RWPE2 (cell line): ENCODE measurements around the gene LBX2.

Source experiments
- ATAC-seq: fragments of 200-7000 bp; cut with Tn5 transposase; 3 replicates; pipeline ENCODE4 v1.9.1; 2021; ENCODE audit warnings: low read depth
- DNase-seq: peaks from one replicate; pipeline ENCODE4 v3.0.0-alpha.2; 2020; ENCODE audit warnings: low spot score
- H3K27ac ChIP-seq: fragments of 450-650 bp; 2 replicates; pipeline ENCODE4 v1.5.1; 2017; ENCODE audit warnings: mild to moderate bottlenecking; ENCODE audit not compliant: poor library complexity, severe bottlenecking
- H3K27me3 ChIP-seq: fragments of 250-450 bp; sonication (Bioruptor Pico); 2 replicates; pipeline ENCODE4 v1.5.1; 2021; ENCODE audit warnings: mild to moderate bottlenecking, moderate library complexity; ENCODE audit not compliant: insufficient read depth, poor library complexity, severe bottlenecking
- H3K36me3 ChIP-seq: fragments of 250-450 bp; sonication (Bioruptor Pico); 2 replicates; pipeline ENCODE4 v1.5.1; 2020; ENCODE audit warnings: low read depth, mild to moderate bottlenecking, moderate library complexity
- H3K4me1 ChIP-seq: fragments of 250-450 bp; sonication (Bioruptor Pico); 2 replicates; pipeline ENCODE4 v1.5.1; 2021; ENCODE audit warnings: mild to moderate bottlenecking, moderate library complexity; ENCODE audit not compliant: insufficient read depth, poor library complexity, severe bottlenecking
- H3K4me3 ChIP-seq: fragments of 250-450 bp; sonication (Bioruptor Pico); 2 replicates; pipeline ENCODE4 v1.5.1; 2021; ENCODE audit warnings: mild to moderate bottlenecking, moderate library complexity; ENCODE audit not compliant: severe bottlenecking
- H3K9me3 ChIP-seq: fragments of 250-450 bp; sonication (Bioruptor Pico); 2 replicates; pipeline ENCODE4 v1.5.1; 2021; ENCODE audit warnings: mild to moderate bottlenecking, moderate library complexity; ENCODE audit not compliant: severe bottlenecking
- TF ChIP-seq, protein P1 (sequence below): fragments of 450-650 bp; IDR thresholded peaks from one replicate; pipeline ENCODE4 v1.5.1; 2017; ENCODE audit warnings: mild to moderate bottlenecking, moderate library complexity; ENCODE audit not compliant: poor library complexity, severe bottlenecking

LBX2 gene

DNA sequence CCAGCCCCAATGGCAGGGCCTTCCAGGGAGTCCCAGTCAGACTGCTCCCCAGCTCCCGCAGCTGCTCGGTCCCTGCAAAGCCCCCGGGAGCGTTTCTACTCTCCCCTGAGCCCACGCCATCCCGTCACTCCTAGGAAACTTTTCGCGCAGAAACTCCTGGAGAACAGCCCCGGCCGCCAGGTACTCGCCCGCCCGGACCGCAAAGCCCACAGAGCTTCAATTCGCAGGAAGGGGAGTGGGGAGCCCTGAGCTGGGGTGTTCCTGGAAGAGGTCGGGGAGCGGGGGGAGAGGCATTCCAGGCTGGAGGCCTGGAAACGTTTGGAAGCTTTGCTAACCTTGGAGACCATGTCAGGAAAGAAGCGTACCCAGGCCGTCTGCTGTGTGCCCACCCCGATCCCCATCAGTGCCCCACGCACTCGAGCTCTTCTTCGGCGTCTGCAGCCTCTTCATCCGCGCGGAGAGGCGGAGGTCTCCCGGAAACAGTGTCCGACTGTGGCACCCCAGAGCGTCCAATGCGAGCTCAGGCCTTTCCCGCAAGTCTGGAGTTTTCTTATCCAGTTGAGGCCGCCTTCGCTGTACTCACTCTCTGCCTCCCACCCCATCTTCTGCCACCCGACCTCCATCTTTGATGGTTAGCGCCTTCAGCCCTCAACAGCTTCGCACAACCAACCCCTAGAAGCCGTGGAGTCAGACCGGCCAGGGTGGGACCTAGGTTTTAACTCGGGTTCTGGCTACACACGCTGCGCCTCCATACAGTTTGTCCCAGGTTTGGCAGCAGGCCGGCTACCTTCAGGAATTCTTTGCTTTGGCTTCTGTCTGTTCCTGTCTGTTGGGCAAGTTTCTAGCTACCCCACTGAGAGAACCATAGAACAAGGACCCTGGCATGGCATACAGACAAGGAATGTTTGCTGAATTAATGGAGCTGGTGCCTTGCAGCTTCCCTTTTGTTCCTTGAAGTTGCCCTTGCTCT, 4.4 kb upstream of the LBX2 start:
- Histone ChIP-seq H3K27me3 (peaks cover 12% of the 10 kb centered on the region), H3K9me3 (no peaks in the 10 kb centered on the region), H3K36me3 (peaks cover 19% of the 10 kb centered on the region), H3K4me3 (peak overlapping the region; percentile 25), H3K27ac (peak overlapping the region; percentile 17), H3K4me1 (peaks cover 9% of the 10 kb centered on the region)
- DNase-seq = peak; percentile 41
- TF ChIP-seq, protein P1, sequence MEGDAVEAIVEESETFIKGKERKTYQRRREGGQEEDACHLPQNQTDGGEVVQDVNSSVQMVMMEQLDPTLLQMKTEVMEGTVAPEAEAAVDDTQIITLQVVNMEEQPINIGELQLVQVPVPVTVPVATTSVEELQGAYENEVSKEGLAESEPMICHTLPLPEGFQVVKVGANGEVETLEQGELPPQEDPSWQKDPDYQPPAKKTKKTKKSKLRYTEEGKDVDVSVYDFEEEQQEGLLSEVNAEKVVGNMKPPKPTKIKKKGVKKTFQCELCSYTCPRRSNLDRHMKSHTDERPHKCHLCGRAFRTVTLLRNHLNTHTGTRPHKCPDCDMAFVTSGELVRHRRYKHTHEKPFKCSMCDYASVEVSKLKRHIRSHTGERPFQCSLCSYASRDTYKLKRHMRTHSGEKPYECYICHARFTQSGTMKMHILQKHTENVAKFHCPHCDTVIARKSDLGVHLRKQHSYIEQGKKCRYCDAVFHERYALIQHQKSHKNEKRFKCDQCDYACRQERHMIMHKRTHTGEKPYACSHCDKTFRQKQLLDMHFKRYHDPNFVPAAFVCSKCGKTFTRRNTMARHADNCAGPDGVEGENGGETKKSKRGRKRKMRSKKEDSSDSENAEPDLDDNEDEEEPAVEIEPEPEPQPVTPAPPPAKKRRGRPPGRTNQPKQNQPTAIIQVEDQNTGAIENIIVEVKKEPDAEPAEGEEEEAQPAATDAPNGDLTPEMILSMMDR = peak; percentile 1
- ATAC-seq = no peak

DNA sequence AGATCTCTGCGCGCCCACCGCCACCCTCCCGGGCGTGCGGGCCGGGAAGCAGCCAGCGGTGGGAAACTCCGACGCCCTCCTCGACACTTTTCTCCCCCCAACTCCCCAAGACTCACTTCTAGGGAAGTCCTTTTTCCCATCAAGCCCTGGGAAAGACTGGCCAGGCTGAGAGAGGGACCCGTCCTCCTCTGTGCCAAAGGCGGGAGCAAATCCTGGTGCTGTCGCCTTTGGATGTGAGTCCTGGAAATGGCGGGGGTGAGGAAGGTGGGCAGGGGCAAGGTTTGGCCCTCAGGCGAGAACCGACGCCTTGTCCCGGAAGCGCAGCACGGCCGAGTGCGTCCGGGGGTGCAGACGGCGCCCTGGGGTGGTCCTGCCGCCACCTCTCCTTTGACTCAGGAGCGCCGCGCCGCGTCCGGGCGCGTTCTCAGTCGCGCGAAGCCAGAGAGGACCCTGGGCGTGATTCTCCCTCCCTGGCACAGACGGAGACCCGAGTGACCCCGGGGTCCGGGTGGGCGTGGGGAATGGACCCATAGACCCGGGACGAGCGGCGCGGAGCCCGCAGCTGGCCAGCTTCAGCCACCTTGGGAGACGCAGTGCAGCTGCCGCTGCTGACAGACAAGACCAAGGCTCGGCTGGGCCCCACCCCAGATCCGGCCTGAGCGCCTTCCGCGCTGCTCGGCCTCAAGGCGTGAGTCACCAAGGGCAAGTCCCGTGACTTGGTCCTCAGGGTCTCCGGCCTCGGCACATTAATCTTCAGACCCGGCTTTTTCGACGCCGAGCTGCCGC, 3.5 kb upstream of the LBX2 start:
- Histone ChIP-seq H3K9me3 (no peaks in the 10 kb centered on the region), H3K27ac (peak overlapping the region; percentile 5), H3K4me1 (peaks cover 13% of the 10 kb centered on the region), H3K4me3 (peak overlapping the region; percentile 25), H3K36me3 (peaks cover 19% of the 10 kb centered on the region), H3K27me3 (peaks cover 14% of the 10 kb centered on the region)
- ATAC-seq (peak; percentile 48), DNase-seq (peak; percentile 78)
- TF ChIP-seq, protein P1 = peak; percentile 40

DNA sequence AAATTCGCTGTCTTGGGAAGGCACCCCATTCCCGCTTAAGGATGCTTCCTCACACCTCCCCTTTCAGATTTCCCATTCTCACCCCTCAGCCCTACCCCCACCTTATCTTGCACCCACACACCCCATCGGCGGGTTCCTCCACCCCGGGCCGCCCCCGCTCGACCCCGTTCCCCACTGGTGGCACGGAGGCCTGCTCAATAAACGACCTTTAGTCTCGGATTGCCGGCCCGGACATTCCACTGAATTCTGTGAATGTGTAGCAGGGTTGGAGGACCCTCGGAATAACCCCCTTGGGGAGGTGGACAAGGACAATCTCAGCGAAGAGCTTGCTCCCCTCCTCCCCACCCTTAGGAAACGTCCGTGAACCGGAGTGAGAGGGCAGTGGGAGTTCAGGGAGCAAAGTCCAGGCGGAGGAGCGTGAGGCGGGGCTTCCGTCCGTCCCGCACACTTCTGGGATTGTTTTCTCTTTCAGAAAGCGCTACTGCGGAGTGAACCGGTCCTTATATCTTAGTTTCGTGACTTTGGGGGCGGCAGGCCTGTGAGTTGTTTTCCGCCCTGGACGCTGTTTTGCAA, 2.8 kb upstream of the LBX2 start:
- Histone ChIP-seq H3K27ac (no peak overlapping the region), H3K4me3 (no peak overlapping the region), H3K4me1 (peaks cover 13% of the 10 kb centered on the region), H3K9me3 (no peaks in the 10 kb centered on the region), H3K36me3 (peaks cover 19% of the 10 kb centered on the region), H3K27me3 (peaks cover 14% of the 10 kb centered on the region)
- no peak for DNase-seq
- no peak for ATAC-seq
- TF ChIP-seq, protein P1 = no peak

DNA sequence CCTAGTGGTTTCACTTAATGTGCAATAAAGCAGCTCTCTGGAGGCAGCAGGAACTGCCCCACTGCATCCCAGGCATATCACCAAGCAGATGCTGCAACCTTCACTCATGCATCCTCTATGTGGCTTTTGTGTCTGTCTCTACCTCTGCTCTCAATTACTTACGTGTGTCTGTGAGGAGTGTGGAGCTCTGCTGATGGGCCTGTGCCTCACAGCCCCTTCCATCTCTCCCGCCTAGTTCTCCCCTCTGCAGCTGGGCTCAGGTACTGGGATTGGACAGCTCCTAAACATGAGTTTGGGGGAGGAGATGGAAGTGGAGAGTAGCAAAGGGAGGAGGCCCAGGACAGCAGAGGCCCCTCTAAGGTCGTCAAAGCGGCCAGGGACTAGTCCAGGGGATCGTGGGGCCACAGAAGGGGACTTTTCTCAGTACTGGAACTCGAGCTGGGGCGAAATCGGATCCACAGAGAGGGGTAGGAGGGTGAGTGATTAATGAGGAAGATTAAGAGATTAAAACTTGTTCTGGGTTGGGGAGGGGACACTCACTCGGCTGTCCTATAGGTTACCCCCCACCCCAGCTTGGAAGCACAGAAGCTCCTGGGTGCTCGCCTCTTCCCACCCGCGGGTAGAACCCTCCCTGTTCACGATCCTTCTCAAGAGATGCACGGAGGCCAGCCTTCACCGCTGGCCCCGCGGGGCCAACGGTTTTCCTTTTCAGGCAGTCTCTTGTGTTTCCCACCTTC, 2.1 kb upstream of the LBX2 start:
- H3K9me3 ChIP-seq = no peaks in the 10 kb centered on the region
- H3K4me3 ChIP-seq = no peak overlapping the region
- TF ChIP-seq, protein P1 = no peak
- peaks cover 14% of the 10 kb centered on the region for H3K27me3 ChIP-seq
- peaks cover 18% of the 10 kb centered on the region for H3K36me3 ChIP-seq
- no peak overlapping the region for H3K27ac ChIP-seq
- no peak for ATAC-seq
- peaks cover 13% of the 10 kb centered on the region for H3K4me1 ChIP-seq
- DNase-seq = no peak
